ENCODE data around the gene PCDHGA2. TPM values are rescaled to one million over a fixed set of nuclear protein-coding genes. Genes with fewer than 3 reads are reported as not detected.
"Not testable (repeated sequence)": the region's sequence is repeated elsewhere in the genome, so short reads cannot be mapped to it uniquely, and the experiment has no call there.

The PCDHGA2 gene
- total RNA-seq, 1 experiment from 2014 or later = not detected

DNA sequence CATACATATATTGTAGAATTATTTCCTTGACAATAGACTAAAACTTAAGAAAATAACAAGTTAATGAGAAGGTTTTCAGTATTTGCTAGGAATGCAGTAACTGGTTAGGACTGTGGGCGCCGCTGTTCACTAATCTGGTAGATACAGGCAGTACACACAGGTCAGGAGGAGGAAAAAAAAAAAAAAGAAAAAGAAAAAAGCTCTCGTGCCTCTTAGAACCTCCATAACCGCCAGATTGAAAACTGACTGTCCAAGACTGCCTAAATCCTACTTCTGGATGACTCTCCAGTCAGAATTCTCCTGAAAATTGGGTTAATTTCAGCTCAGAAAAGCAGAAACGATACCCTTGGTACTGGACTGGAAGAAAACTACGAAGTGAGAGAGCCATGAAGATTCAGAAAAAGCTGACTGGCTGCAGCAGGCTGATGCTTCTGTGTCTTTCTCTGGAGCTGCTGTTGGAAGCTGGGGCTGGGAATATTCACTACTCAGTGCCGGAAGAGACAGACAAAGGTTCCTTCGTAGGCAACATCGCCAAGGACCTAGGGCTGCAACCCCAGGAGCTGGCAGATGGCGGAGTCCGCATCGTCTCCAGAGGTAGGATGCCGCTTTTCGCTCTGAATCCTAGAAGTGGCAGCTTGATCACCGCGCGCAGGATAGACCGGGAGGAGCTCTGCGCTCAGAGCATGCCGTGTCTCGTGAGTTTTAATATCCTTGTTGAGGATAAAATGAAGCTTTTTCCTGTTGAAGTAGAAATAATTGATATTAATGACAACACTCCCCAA lies 8.1 kb upstream of the PCDHGA2 start, which contains the start of gene PCDHGA1:
Gene PCDHGA1, plus strand, starts transcription at position 216 of the 782 bp plus-strand sequence.
- BruUV-seq (replicated peaks) = no TSS peak
- no peak within 1 kb of the TSS for H3K4me3 Mint-ChIP-seq (ENCODE audit: low read depth, unreplicated experiment)
- intact Hi-C loops (cut with micrococcal nuclease; ENCODE audit: unreplicated experiment) = no loop called here

DNA sequence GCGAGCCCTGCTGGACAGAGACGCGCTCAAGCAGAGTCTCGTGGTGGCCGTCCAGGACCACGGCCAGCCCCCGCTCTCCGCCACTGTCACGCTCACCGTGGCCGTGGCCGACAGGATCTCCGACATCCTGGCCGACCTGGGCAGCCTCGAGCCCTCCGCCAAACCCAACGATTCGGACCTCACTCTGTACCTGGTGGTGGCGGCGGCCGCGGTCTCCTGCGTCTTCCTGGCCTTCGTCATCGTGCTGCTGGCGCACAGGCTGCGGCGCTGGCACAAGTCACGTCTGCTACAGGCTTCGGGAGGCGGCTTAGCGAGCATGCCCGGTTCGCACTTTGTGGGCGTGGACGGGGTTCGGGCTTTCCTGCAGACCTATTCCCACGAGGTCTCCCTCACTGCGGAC lies 6.0 kb upstream of the PCDHGA2 start:
- intact Hi-C loops (cut with micrococcal nuclease; ENCODE audit: unreplicated experiment); BruUV-seq (replicated peaks); CTCF ChIA-PET; H3K4me1 Mint-ChIP-seq (ENCODE audit: low read depth, unreplicated experiment); H3K36me3 Mint-ChIP-seq (ENCODE audit: insufficient read depth, unreplicated experiment); DNase-seq; H3K4me3 Mint-ChIP-seq (ENCODE audit: low read depth, unreplicated experiment); H3K27me3 Mint-ChIP-seq (ENCODE audit: unreplicated experiment); H3K27ac Mint-ChIP-seq (ENCODE audit: unreplicated experiment): not testable (repeated sequence)
- H3K9me3 Mint-ChIP-seq (ENCODE audit: low read depth, unreplicated experiment) = peaks cover 12% of the 10 kb centered on the region

More for the DNA sequence above, 8.1 kb upstream of the PCDHGA2 start, which contains the start of gene PCDHGA1:
- Mint-ChIP-seq H3K9me3 (ENCODE audit: low read depth, unreplicated experiment) (peaks cover 8% of the 10 kb centered on the region), H3K27me3 (ENCODE audit: unreplicated experiment) (no peaks in the 10 kb centered on the region), H3K36me3 (ENCODE audit: insufficient read depth, unreplicated experiment) (no peaks in the 10 kb centered on the region), H3K4me1 (ENCODE audit: low read depth, unreplicated experiment) (no peaks in the 10 kb centered on the region), H3K27ac (ENCODE audit: unreplicated experiment) (no peak within 1 kb of the TSS)
- CTCF ChIA-PET = interaction anchor here (0.9 to 1.8 kb wide), 2 partner anchors 10 to 234 kb away, joined by 3 to 5 read pairs; partner anchors contain the start of gene TAF7
- DNase-seq = no peak
- TF ChIP-seq, protein P1, sequence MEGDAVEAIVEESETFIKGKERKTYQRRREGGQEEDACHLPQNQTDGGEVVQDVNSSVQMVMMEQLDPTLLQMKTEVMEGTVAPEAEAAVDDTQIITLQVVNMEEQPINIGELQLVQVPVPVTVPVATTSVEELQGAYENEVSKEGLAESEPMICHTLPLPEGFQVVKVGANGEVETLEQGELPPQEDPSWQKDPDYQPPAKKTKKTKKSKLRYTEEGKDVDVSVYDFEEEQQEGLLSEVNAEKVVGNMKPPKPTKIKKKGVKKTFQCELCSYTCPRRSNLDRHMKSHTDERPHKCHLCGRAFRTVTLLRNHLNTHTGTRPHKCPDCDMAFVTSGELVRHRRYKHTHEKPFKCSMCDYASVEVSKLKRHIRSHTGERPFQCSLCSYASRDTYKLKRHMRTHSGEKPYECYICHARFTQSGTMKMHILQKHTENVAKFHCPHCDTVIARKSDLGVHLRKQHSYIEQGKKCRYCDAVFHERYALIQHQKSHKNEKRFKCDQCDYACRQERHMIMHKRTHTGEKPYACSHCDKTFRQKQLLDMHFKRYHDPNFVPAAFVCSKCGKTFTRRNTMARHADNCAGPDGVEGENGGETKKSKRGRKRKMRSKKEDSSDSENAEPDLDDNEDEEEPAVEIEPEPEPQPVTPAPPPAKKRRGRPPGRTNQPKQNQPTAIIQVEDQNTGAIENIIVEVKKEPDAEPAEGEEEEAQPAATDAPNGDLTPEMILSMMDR (IDR thresholded peaks at IDR 0.05; ENCODE audit: unreplicated experiment) = no peak

DNA sequence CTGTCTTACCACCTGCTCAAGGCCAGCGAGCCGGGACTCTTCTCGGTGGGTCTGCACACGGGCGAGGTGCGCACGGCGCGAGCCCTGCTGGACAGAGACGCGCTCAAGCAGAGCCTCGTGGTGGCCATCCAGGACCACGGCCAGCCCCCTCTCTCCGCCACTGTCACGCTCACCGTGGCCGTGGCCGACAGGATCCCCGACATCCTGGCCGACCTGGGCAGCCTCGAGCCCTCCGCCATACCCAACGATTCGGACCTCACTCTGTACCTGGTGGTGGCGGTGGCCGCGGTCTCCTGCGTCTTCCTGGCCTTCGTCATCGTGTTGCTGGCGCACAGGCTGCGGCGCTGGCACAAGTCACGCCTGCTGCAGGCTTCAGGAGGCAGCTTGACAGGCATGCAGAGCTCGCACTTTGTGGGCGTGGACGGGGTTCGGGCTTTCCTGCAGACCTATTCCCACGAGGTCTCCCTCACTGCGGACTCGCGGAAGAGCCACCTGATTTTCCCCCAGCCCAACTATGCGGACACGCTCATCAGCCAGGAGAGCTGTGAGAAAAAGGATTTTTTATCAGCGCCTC lies 2.3 kb downstream of the PCDHGA2 start:
- H3K4me3 Mint-ChIP-seq (ENCODE audit: low read depth, unreplicated experiment); DNase-seq; BruUV-seq (replicated peaks); H3K27ac Mint-ChIP-seq (ENCODE audit: unreplicated experiment); CTCF ChIA-PET; intact Hi-C loops (cut with micrococcal nuclease; ENCODE audit: unreplicated experiment); H3K36me3 Mint-ChIP-seq (ENCODE audit: insufficient read depth, unreplicated experiment); H3K4me1 Mint-ChIP-seq (ENCODE audit: low read depth, unreplicated experiment); H3K27me3 Mint-ChIP-seq (ENCODE audit: unreplicated experiment): not testable (repeated sequence)
- H3K9me3 Mint-ChIP-seq (ENCODE audit: low read depth, unreplicated experiment) = peaks cover 27% of the 10 kb centered on the region

DNA sequence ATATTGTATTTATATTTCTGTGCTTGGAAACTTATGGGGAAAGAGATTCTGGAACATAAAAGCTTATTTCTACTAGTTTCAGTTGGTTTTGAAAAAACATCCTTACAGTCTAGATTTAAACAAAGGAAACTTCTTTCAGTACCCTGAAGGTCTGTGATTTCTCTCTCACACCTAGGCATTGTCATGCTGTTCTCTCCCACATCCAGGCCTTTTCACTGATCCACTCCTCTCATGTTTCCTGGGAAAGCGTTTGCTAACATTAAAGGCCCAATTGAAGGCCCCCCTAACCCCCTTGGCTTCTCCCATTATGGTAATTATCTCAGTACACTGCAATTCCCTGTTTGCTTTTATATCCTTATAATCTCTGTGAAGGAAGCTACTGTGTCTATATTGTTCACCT lies 4.2 kb downstream of the PCDHGA2 start:
- peaks cover 27% of the 10 kb centered on the region for H3K9me3 Mint-ChIP-seq (ENCODE audit: low read depth, unreplicated experiment)
- H3K27me3 Mint-ChIP-seq (ENCODE audit: unreplicated experiment) = no peaks in the 10 kb centered on the region
- DNase-seq = no peak
- H3K4me3 Mint-ChIP-seq (ENCODE audit: low read depth, unreplicated experiment) = no peak overlapping the region
- H3K4me1 Mint-ChIP-seq (ENCODE audit: low read depth, unreplicated experiment) = no peaks in the 10 kb centered on the region
- TF ChIP-seq, protein P1 (IDR thresholded peaks at IDR 0.05; ENCODE audit: unreplicated experiment) = no peak
- BruUV-seq (replicated peaks) = no TSS peak
- CTCF ChIA-PET = no interaction called here
- H3K27ac Mint-ChIP-seq (ENCODE audit: unreplicated experiment) = no peak overlapping the region
- intact Hi-C loops (cut with micrococcal nuclease; ENCODE audit: unreplicated experiment) = no loop called here
- H3K36me3 Mint-ChIP-seq (ENCODE audit: insufficient read depth, unreplicated experiment) = no peaks in the 10 kb centered on the region

DNA sequence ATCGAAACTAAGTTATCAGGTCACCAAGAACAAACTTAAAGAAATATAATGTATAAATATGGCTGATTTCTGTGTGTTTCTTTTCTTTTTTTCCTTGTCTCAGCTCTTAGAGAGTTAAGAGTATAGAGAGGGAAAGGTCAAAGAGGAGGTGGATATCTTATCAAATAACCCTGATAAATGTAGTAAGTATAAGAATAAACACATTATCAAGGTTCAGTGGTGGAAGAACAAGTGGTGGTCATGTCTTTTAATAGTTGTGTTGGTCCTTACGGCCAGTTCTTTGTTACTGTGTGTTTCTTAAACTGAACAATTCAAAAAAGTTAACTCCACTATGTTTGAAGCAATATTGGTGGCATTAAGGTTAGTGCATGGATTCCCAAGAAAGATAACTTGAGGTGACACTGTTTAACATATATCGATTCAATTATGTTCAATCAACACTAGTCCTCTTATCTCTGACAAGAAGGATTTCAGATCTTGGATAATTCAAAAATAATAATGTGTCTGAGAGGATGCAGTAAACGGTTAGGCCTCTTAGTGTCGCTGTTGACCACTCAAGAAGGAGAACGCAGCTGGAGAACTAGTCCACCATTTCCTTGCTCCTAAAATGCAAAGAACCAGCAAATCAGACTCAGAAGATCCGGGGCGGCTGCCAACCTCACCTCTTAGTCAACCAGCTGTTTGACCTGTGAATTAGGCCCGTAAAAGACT lies 4.8 kb downstream of the PCDHGA2 start, which contains the start of gene PCDHGA3:
Gene PCDHGA3, plus strand, starts transcription at position 588 of the 711 bp plus-strand sequence. CDS start 205 bp downstream, outside the sequence.
- H3K4me1 Mint-ChIP-seq (ENCODE audit: low read depth, unreplicated experiment) = no peaks in the 10 kb centered on the region
- intact Hi-C loops (cut with micrococcal nuclease; ENCODE audit: unreplicated experiment) = no loop called here
- CTCF ChIA-PET = no interaction called here
- H3K27me3 Mint-ChIP-seq (ENCODE audit: unreplicated experiment) = no peaks in the 10 kb centered on the region
- TF ChIP-seq, protein P1 (IDR thresholded peaks at IDR 0.05; ENCODE audit: unreplicated experiment) = no peak
- no peak within 1 kb of the TSS for H3K4me3 Mint-ChIP-seq (ENCODE audit: low read depth, unreplicated experiment)
- peaks cover 23% of the 10 kb centered on the region for H3K9me3 Mint-ChIP-seq (ENCODE audit: low read depth, unreplicated experiment)
- no peaks in the 10 kb centered on the region for H3K36me3 Mint-ChIP-seq (ENCODE audit: insufficient read depth, unreplicated experiment)
- no peak within 1 kb of the TSS for H3K27ac Mint-ChIP-seq (ENCODE audit: unreplicated experiment)
- DNase-seq = no peak
- no TSS peak for BruUV-seq (replicated peaks)
